ENCODE measurements around the gene NRBF2.

DNA sequence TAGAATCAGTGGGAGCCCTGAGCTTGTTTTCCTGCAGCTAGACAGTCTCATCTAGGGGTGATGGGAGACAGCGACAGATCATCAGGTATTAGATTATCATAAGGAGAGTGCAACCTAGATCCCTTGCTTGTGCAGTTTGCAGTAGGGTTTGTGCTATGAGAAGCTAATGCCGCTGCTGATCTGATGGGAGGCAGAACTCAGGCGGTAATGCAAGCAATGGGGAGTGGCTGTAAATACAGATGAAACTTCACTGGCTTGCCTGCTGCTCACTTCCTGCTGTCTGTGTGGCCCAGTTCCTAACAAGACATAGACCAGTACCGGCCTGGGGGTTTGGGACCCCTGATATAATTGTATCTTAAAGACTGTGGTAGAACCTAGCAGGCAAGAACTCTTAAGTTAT is 17.6 kb downstream of the NRBF2 start:
- no peak for TF ChIP-seq BHLHE40 (IDR thresholded peaks at IDR 0.05; ENCODE audit: low read depth, low read length)
- TF ChIP-seq POLR2A (IDR thresholded peaks at IDR 0.05; ENCODE audit: low read depth, low read length) = no peak
- TF ChIP-seq RCOR1 (IDR thresholded peaks at IDR 0.05; ENCODE audit: insufficient replicate concordance, low read length) = no peak
- no peak for TF ChIP-seq FOS (IDR thresholded peaks at IDR 0.05; ENCODE audit: low read depth, low read length)
- TF ChIP-seq, protein P1, sequence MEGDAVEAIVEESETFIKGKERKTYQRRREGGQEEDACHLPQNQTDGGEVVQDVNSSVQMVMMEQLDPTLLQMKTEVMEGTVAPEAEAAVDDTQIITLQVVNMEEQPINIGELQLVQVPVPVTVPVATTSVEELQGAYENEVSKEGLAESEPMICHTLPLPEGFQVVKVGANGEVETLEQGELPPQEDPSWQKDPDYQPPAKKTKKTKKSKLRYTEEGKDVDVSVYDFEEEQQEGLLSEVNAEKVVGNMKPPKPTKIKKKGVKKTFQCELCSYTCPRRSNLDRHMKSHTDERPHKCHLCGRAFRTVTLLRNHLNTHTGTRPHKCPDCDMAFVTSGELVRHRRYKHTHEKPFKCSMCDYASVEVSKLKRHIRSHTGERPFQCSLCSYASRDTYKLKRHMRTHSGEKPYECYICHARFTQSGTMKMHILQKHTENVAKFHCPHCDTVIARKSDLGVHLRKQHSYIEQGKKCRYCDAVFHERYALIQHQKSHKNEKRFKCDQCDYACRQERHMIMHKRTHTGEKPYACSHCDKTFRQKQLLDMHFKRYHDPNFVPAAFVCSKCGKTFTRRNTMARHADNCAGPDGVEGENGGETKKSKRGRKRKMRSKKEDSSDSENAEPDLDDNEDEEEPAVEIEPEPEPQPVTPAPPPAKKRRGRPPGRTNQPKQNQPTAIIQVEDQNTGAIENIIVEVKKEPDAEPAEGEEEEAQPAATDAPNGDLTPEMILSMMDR (conservative IDR thresholded peaks at IDR 0.05; ENCODE audit: low read depth, low read length) = no peak
- no peak for TF ChIP-seq CHD1 (IDR thresholded peaks at IDR 0.05; ENCODE audit: low read depth, low read length)
- TF ChIP-seq CEBPB (IDR thresholded peaks at IDR 0.05; ENCODE audit: low read depth, low read length) = no peak
- no peak for TF ChIP-seq MAZ (IDR thresholded peaks at IDR 0.05; ENCODE audit: borderline replicate concordance, low read depth, low read length)

All from IMR-90 (cell line).